ENCODE results near the gene CAND1.
A peak's percentile ranks its signal among the peaks of the same experiment; 100 is the strongest.

The CAND1 gene

DNA sequence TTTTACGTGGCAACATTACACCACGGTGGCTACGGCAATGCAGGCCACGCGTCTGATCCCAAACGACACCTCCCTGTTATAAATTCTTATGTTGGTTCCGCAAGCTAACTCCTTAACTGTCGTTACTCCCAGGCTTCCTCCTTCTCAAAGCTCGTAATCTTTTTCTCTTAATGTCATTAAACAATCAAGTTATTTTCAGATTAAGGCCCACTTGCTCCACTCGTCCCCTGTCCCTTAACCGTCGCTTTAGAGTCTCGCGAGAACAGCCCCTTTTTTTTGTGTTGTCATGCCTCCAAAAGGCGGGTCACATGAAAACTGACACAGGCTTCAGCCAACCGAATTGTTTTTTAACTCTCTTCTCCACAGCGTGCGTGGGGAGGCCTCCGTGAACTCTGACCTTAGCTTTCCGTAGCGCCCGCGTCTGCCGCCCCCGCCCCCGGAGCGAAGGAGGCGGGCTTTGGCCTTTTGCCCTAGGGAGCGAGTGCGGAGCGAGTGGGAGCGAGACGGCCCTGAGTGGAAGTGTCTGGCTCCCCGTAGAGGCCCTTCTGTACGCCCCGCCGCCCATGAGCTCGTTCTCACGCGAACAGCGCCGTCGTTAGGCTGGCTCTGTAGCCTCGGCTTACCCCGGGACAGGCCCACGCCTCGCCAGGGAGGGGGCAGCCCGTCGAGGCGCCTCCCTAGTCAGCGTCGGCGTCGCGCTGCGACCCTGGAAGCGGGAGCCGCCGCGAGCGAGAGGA, at the start of gene CAND1:
TSS of gene CAND1 (plus strand) at position 463 of the 737 bp plus-strand sequence. CDS start 360 bp downstream, outside the sequence.
- no peak for TF ChIP-seq ZNF274 (IDR thresholded peaks at IDR 0.05; ENCODE audit: low read depth, low read length)
- H3K4me3 ChIP-seq (ENCODE audit: low read length) = peak within 1 kb of the TSS; percentile 95

GRCh38 chr12:67220065-67220464, 49.1 kb upstream of the CAND1 start:
- H3K4me3 ChIP-seq (ENCODE audit: low read length) = no peak overlapping the region
- no peak for TF ChIP-seq ZNF274 (IDR thresholded peaks at IDR 0.05; ENCODE audit: low read depth, low read length)

DNA sequence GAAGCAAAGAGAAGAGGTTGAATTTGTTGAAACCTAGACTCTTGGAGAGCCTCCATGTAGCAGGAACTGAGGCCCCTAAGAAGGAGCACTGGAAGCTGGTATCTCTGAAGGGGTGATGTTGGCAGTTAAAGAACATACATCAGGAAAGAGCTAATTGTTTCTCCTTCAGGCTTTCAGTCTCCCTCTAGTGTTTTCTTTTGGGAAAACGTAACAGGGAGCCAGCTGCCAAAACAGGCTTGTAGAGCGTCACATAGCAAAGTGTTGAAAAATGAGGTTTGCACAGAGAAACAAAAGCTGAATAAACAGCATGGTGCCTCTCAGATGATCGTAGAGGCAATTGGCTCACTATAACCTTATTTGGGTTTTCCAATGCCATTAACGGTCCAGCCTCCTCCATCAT, 46.9 kb upstream of the CAND1 start:
- TF ChIP-seq ZNF274 (IDR thresholded peaks at IDR 0.05; ENCODE audit: low read depth, low read length) = no peak
- no peak overlapping the region for H3K4me3 ChIP-seq (ENCODE audit: low read length)

DNA sequence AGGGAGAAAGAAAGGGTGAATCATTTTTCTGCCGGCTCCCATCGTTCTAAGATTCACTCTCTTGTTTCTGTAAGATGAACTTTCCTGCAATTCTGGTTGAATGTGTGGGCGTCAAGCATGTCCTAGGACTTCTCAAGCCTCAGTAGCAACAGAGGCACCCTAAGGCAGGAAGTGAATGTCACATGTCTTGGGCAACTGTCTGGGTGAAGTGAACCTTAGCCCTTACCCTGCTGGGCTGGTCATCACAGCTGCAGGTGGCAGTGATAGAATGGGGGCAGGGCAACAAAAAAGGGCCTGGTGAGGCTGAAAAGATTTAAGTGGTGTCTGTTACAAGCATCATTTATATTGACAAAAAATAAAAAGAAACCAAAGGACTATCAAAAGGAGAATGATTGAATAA, 45.9 kb upstream of the CAND1 start:
- H3K4me3 ChIP-seq (ENCODE audit: low read length) = no peak overlapping the region
- no peak for TF ChIP-seq ZNF274 (IDR thresholded peaks at IDR 0.05; ENCODE audit: low read depth, low read length)

- H3K4me3 ChIP-seq (ENCODE audit: low read length) = no peak overlapping the region
- TF ChIP-seq ZNF274 (IDR thresholded peaks at IDR 0.05; ENCODE audit: low read depth, low read length) = no peak
These were observed 31.9 kb upstream of the CAND1 start for GRCh38 chr12:67237231-67237630.

- H3K4me3 ChIP-seq (ENCODE audit: low read length) = no peak overlapping the region
These were observed 30.1 kb upstream of the CAND1 start for GRCh38 chr12:67239061-67239460.

DNA sequence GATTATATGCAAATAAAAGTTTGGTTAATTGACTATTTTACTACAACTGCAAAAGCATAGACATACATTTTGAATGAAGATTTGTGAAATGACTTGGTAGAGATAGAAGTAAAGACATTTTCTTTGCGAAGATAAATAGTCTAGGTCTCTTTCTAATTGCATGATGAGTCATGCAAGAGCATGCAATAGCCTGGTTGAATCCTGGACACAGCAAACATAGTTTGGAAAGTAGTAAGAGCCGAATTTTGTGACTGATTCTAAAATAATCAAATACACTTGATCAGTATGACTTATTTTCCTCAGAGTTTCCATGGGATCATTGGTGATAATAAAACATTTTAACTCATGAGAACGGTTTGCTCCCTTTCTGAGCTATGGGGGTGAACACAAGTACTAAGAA, 27.7 kb upstream of the CAND1 start:
- no peak overlapping the region for H3K4me3 ChIP-seq (ENCODE audit: low read length)
- no peak for TF ChIP-seq ZNF274 (IDR thresholded peaks at IDR 0.05; ENCODE audit: low read depth, low read length)

More at GRCh38 chr12:67239061-67239460, 30.1 kb upstream of the CAND1 start:
- TF ChIP-seq ZNF274 (IDR thresholded peaks at IDR 0.05; ENCODE audit: low read depth, low read length) = no peak

- no peak for TF ChIP-seq ZNF274 (IDR thresholded peaks at IDR 0.05; ENCODE audit: low read depth, low read length)
- H3K4me3 ChIP-seq (ENCODE audit: low read length) = no peak overlapping the region
These were observed 25.9 kb upstream of the CAND1 start for GRCh38 chr12:67243260-67243659.

- H3K4me3 ChIP-seq (ENCODE audit: low read length) = no peak overlapping the region
- no peak for TF ChIP-seq ZNF274 (IDR thresholded peaks at IDR 0.05; ENCODE audit: low read depth, low read length)
These were observed 23.6 kb upstream of the CAND1 start for GRCh38 chr12:67245571-67245970.

- no peak for TF ChIP-seq ZNF274 (IDR thresholded peaks at IDR 0.05; ENCODE audit: low read depth, low read length)
- H3K4me3 ChIP-seq (ENCODE audit: low read length) = no peak overlapping the region
These were observed 18.1 kb upstream of the CAND1 start for GRCh38 chr12:67251012-67251411.

- H3K4me3 ChIP-seq (ENCODE audit: low read length) = no peak overlapping the region
- no peak for TF ChIP-seq ZNF274 (IDR thresholded peaks at IDR 0.05; ENCODE audit: low read depth, low read length)
These were observed 14.7 kb upstream of the CAND1 start for GRCh38 chr12:67254372-67255026.

DNA sequence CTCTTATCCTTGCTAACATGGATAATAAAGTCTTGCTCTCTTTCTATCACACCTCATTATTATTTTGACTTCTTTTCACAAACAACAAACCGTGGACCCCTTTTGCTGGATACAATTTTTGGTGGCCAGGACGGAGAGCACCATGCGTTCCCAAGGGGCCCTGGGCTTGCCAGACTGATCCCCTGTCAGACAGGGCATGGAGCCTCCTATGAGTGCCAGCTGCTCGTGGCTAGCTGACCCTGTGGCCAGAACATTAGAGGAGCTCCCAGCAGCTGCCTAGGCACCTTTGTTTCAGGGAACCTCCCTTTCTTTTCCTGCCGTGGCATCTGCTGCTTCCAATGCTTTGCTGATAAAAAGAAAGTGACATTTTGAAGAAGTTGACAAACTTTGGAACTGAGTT, 12.5 kb upstream of the CAND1 start:
- TF ChIP-seq ZNF274 (IDR thresholded peaks at IDR 0.05; ENCODE audit: low read depth, low read length) = no peak
- H3K4me3 ChIP-seq (ENCODE audit: low read length) = no peak overlapping the region

DNA sequence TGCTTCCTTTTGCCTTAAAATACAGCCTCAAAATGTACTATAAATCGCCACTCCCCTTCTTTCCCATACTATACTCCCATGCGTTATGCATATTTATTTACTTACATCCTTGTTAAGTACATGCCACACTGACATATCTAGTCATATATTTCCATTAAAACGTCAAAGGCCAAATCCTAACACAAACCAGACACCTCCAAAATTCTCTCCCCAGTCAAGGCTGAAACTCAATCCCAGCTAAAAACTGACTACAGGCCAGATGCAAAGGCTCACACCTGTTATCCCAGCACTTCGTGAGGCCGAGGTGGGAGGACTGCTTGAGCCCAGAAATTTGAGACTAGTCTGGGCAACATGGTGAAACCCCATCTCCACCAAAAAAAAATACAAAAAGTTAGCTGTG, 5.7 kb upstream of the CAND1 start:
- no peak overlapping the region for H3K4me3 ChIP-seq (ENCODE audit: low read length)
- no peak for TF ChIP-seq ZNF274 (IDR thresholded peaks at IDR 0.05; ENCODE audit: low read depth, low read length)

- peak overlapping the region; percentile 65 for H3K4me3 ChIP-seq (ENCODE audit: low read length)
- no peak for TF ChIP-seq ZNF274 (IDR thresholded peaks at IDR 0.05; ENCODE audit: low read depth, low read length)
These were observed 743 bp upstream of the CAND1 start for GRCh38 chr12:67268335-67268895.

Data from GM08714 (cell line).